IMR-90 (cell line): ENCODE results near the gene GPC5.

ENCODE experiments used
- CEBPB ChIP-seq: IDR thresholded peaks from 2 replicates; pipeline ENCODE4 v1.6.1; 2012; ENCODE audit warnings: low read depth, low read length, improper control_type of control experiment
- CHD1 ChIP-seq: IDR thresholded peaks from 2 replicates; pipeline ENCODE4 v1.6.1; 2012; ENCODE audit warnings: low read depth, low read length, improper control_type of control experiment
- CTCF ChIP-seq: conservative IDR thresholded peaks from 2 replicates; pipeline ENCODE4 v1.5.1; 2012; ENCODE audit warnings: mild to moderate bottlenecking, low read depth, low read length, improper control_type of control experiment
- NFE2L2 ChIP-seq: fragments of 150-350 bp; IDR thresholded peaks from 2 replicates; pipeline ENCODE4 v1.6.1; 2016; ENCODE audit warnings: low read depth, mild to moderate bottlenecking, low read length
- POLR2A ChIP-seq: IDR thresholded peaks from 2 replicates; pipeline ENCODE4 v1.6.1; 2012; ENCODE audit warnings: mild to moderate bottlenecking, low read depth, low read length
- TF ChIP-seq, protein P1 (sequence below): fragments of 150-350 bp; IDR thresholded peaks from 2 replicates; pipeline ENCODE4 v1.6.1; 2016; ENCODE audit warnings: low read depth, mild to moderate bottlenecking, low read length, moderate library complexity, borderline replicate concordance

DNA sequence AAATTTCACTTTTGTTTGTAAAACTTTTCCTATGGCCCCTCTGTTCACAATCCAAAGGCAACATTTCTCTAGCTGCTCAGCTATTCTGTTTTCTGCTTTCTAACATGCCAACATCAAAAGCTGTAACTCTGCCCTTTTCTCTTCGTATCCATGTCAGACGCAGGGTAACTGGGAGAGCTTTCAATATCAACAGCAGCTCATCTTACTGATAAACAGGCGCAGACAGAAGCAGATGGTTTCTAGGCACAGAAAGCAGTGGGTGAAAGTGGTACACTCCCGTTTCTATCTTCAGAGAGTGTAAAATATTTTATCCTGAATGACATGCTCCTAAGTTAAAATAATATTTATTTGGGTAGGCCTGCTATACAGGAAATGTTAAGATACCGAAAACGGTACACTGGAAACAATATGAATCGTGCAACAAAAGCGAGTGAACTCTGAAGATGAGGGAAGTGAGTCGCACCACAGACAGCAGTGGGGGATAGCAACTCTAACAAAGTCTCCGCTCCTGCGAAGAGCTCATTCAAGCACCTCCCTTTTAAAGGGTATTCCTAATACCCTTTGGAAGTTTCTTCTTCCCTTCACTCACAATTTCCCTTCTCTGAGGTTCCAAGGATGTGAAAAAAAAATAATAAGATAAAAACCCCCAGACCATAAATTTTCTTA lies 798.3 kb downstream of the GPC5 start:
- TF ChIP-seq CHD1 (no peak), CTCF (no peak), CEBPB (no peak), POLR2A (no peak), NFE2L2 (no peak)
- TF ChIP-seq, protein P1, sequence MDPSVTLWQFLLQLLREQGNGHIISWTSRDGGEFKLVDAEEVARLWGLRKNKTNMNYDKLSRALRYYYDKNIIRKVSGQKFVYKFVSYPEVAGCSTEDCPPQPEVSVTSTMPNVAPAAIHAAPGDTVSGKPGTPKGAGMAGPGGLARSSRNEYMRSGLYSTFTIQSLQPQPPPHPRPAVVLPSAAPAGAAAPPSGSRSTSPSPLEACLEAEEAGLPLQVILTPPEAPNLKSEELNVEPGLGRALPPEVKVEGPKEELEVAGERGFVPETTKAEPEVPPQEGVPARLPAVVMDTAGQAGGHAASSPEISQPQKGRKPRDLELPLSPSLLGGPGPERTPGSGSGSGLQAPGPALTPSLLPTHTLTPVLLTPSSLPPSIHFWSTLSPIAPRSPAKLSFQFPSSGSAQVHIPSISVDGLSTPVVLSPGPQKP = no peak
